HG03280 (cell line): ENCODE measurements around the gene DUX4.
"Not testable (repeated sequence)": the region's sequence is repeated elsewhere in the genome, so short reads cannot be mapped to it uniquely, and the experiment has no call there.

Source experiments
- ATAC-seq: cut with Tn5 transposase; IDR thresholded peaks from one replicate; pipeline ENCODE4 v1.9.1; 2021; ENCODE audit warnings: mild to moderate bottlenecking, moderate library complexity; ENCODE audit not compliant: unreplicated experiment

Gene DUX4

GRCh38 chr4:190173428-190173827 lies at the start of gene DUX4:
TSS of gene DUX4 (plus strand) at chr4:190173774. CDS start at chr4:190173774, 0 bp downstream.
- not testable (repeated sequence) for ATAC-seq

- ATAC-seq = not testable (repeated sequence)
These were observed 1.9 kb downstream of the DUX4 start for GRCh38 chr4:190175436-190175835.

GRCh38 chr4:190177727-190178605 lies 4.4 kb downstream of the DUX4 start:
- ATAC-seq = not testable (repeated sequence)

- not testable (repeated sequence) for ATAC-seq
These were observed 5.0 kb downstream of the DUX4 start for GRCh38 chr4:190178606-190178990.

GRCh38 chr4:190179030-190179739 lies 5.6 kb downstream of the DUX4 start:
- peak; percentile 44 for ATAC-seq

GRCh38 chr4:190179740-190180094 lies 6.1 kb downstream of the DUX4 start:
- ATAC-seq = not testable (repeated sequence)

- ATAC-seq = not testable (repeated sequence)
These were observed 7.4 kb downstream of the DUX4 start for GRCh38 chr4:190180947-190181346.

- not testable (repeated sequence) for ATAC-seq
These were observed 8.0 kb downstream of the DUX4 start for GRCh38 chr4:190181481-190182100.

GRCh38 chr4:190203510-190203909 lies 29.9 kb downstream of the DUX4 start:
- ATAC-seq = not testable (repeated sequence)
